ENCODE measurements around the gene PLGRKT.
"Not testable (repeated sequence)": the region's sequence is repeated elsewhere in the genome, so short reads cannot be mapped to it uniquely, and the experiment has no call there.

Gene PLGRKT

GRCh38 chr9:5437254-5438216 lies at the start of gene PLGRKT:
Gene PLGRKT, minus strand, starts transcription at chr9:5437925. Its CDS starts 5,948 bp downstream, at chr9:5431977.
- peak; percentile 93 for DNase-seq (ENCODE audit: low spot score)

DNA sequence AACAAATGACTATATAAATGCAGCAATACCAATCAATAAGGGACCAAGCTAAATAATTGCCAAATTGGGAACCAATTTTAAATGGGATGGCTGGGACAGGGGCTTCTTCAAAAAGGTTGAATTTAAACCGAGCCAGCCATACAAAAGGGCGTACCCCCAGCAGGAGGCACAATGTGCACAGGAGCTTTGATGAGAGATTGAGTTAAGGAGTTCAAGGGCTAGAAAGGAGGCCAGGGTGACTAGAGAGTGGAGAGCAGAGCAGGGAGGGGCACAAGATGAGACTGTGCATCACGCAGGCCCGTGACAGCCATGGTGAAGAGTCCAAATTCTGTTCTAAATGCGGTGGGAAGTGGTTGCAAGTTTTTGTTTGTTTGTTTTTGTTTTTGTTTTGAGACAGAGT lies 49.3 kb upstream of the PLGRKT start:
- no peak for DNase-seq (ENCODE audit: low spot score)

DNA sequence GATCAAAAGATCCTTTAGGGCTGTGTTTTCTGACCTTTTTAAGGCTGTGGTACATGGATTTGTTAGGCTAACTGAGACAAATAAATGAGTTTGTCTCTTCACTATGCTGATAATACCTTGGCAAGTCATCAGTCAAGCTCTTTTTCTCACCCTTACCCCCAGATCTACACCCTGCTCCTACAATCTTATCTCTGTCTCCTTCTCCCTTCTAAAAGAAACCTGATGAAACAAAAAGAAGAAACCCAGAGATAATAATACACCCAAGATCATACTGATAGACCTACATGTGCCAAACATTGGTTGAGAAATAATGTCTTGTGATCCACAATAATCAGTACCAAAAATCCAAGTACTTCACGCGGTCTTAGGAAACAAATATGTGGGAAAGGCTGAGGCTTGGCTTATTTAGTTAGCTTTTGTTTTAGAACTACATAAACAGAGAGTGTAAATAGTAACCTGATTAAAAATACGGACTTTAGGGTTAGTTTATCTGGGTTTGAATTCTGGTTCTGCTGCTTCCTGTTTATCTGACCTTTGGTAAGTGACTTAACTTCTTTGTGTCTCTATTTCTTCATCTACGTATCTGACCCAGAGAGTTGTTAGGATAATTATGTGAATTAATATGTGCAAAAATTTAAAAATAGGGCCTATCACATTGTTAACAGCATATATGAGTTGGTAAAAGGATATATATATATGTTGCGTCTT lies 47.8 kb upstream of the PLGRKT start:
- DNase-seq (ENCODE audit: low spot score), result no peak

DNA sequence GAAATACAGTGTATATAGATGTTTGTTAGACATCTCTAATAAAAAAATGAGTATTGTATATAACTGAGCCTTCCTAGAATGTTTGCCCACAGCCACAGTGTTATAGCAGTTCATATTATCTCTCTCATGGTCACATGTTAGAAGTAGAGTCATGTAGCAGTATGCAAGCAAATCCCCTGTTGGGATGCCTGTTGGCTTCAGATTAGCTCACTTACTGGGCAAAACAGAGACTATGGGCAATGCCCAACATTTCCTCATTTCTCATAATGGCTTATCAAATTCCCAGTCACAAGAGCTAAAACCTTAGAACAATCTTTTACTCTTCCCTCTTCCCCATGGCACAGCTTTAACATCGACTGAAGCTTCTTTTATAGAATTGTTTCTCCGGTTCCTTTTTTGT lies 45.6 kb upstream of the PLGRKT start:
- no peak for DNase-seq (ENCODE audit: low spot score)

DNA sequence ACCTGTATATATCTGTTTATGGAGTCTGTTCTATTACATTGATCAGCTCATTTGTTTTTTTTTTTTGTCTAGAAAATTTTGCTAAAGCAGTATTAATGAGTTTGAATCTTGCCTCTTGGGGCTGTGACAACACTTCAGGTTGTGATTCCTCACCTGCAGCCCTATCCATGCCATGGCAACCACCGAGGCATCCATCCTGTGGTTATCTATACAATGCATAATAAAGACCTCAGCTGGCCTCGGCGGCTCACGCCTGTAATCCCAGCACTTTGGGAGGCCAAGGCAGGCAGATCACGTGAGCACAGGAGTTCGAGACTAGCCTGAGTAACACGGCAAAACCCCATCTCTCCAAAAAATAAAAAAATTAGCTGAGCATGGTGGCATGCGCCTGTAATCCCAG lies 44.5 kb upstream of the PLGRKT start:
- no peak for DNase-seq (ENCODE audit: low spot score)

DNA sequence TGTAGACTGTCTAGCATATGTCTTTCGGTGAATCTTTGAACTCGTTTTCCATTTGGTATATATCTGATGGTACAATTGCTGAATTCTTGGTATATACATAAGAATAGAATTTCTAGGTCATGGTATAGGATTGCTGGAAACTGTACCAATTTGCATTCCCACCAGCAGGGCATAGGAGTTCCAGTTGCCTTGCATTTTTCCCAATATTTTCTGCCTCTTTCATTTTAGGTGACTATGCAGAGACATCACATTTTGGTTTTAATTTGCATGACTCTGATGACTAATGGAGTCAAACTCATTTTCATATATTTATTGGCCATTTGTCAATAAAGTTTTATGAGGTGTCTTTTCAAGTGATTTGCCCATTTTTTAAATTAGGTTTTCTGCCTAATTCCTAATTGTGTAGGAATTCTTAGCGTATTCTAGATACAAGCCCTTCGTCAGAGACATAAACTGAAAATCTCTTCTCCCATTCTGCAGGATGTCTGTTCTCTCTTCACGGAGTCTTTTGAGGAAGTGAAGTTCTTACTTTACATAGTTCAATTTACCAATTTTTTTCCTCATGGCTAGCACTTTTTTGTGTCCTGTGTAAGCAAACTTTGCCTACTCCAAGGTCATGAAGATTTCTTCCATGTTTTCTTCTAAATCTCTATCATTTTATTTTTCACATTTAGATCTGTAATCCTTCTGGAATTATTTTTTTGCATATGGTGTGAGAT lies 43.8 kb upstream of the PLGRKT start:
- no peak for DNase-seq (ENCODE audit: low spot score)

DNA sequence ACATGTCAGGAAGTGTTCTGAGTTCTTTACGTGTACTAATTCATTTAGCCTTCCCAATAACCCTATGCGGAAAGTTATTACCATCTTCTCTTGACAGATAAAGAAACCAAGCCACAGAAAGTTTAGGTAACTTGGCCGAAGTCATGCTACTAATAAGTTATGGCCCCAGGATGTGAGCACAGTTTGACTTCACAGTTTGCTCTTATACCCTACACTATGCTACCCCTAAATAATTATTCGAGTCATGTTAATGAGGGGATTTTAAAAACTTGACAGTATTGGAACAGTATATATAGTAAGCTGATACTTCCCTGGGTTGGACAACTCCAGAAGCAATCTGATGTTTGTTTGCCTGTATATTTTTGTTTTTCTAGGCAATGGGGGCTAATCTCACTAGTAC lies 43.2 kb upstream of the PLGRKT start:
- no peak for DNase-seq (ENCODE audit: low spot score)

DNA sequence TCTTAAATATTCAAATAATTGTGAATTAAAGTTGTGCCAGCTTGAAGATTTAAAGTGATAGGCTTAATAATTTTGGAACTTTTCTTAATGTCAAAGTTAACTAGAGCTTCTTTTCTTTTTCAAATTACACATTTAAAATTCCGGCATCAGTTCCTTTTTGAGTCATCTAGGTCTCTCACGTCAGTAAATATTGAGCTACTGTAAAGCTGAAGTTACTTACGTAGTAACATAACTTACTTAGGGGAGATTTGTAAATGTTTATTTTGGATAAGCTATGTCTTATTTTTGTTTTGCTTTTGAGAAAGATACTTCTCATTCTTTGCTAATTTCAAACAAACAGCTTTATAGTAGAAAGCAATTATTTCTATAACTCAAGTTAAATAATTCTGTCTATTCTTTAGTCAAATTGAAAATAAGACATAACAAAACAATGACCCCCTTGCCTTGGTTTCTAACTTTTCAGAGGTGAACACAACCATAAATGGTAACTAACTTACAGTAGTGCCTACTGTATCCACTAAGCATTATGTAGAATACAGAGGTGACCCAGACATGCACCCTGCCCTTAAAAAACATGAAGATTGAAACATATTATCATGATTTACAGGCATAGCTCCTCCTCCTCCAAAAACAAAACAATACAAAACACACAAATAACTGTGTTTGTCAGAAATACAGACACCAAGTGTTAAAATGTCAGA lies 42.4 kb upstream of the PLGRKT start:
- DNase-seq (ENCODE audit: low spot score), result no peak

DNA sequence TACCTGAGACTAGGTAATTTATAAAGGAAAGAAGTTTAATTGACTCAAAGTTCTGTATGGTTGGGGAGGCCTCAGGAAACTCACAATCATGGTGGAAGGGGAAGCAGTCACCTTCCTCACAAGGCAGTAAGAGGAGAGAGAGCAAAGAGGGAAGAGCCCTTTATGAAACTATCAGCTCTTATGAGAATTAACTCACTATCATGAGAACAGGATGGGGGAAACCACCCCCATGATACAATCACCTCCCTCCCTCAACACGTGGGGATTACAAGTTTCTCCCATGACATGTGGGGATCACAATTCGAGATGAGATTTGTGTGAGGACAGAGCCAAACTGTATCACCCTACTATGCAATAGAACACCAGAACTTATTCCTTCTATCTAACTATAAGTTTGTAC lies 40.5 kb upstream of the PLGRKT start:
- no peak for DNase-seq (ENCODE audit: low spot score)

GRCh38 chr9:5475611-5476010 lies 37.9 kb upstream of the PLGRKT start:
- not testable (repeated sequence) for DNase-seq (ENCODE audit: low spot score)

DNA sequence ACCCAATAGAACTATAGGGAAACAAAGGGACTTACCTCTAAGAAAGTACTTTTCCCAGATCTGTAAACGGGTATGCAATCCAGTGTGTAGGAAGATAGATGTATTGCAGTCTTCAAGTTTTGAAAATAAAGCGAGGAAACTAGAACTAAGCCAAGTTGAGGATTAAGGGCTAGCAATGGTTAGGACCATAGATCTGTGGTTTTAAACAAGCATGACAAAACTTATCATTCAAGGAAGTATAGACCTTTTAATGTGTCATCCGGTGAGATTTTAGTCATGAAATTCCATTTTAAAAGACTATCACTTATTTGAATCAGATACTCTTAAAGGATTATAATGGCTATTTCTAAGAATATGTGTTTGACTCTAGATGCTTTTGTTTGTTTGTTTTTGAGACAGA lies 33.1 kb upstream of the PLGRKT start:
- no peak for DNase-seq (ENCODE audit: low spot score)

DNA sequence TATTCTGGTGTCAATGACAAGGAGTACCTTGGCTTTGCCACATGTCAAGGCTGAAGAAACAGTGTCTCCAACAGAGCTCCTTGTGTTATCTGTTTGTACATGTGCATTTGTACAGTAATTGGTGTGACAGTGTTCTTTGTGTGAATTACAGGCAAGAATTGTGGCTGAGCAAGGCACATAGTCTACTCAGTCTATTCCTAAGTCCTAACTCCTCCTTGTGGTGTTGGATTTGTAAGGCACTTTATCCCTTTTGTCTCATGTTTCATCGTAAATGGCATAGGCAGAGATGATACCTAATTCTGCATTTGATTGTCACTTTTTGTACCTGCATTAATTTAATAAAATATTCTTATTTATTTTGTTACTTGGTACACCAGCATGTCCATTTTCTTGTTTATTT lies 32.4 kb upstream of the PLGRKT start:
- DNase-seq (ENCODE audit: low spot score), result no peak

- no peak for DNase-seq (ENCODE audit: low spot score)
These were observed 31.1 kb upstream of the PLGRKT start for GRCh38 chr9:5468850-5469249.

- no peak for DNase-seq (ENCODE audit: low spot score)
These were observed 29.0 kb upstream of the PLGRKT start for GRCh38 chr9:5466766-5467165.

DNA sequence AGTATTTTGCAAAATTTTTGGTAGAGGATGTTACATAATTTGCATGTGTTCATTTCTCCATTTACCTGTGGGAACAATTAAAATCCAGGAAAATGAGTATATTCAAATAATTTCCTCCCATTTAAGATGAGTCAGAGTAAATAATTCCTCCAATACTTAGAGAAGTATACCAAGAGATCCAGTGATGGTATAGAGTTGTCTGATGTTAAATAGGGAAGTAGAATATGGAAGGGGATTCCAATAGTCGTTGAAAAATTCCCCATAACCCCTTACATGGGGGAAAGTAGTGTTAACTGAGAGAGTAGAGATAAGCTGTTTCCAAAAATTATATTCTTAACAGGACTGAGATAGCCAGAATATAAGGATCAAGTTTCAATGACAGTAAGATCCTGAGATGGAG lies 28.3 kb upstream of the PLGRKT start:
- no peak for DNase-seq (ENCODE audit: low spot score)

- not testable (repeated sequence) for DNase-seq (ENCODE audit: low spot score)
These were observed 27.2 kb upstream of the PLGRKT start for GRCh38 chr9:5464831-5465330.

DNA sequence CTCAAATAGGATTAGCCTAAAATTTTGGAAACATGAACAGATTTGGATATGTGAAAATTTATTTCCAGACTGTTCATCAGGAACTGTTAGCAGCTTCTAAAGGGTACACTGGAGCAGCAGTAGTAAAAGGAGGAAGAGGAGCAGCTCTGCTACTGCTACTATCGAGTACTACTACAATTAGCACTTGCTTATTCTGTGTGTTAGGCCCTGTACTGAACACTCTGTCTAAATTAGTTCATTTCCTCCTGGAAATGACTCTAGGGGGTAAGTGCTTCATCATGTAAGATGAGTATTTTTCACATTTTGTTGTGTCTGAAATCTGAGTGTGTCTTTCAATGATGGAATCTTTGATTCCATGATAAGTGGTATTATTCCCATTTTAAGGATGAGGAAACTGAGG lies 22.4 kb upstream of the PLGRKT start:
- no peak for DNase-seq (ENCODE audit: low spot score)

GRCh38 chr9:5459289-5459829 lies 21.6 kb upstream of the PLGRKT start:
- no peak for DNase-seq (ENCODE audit: low spot score)

DNA sequence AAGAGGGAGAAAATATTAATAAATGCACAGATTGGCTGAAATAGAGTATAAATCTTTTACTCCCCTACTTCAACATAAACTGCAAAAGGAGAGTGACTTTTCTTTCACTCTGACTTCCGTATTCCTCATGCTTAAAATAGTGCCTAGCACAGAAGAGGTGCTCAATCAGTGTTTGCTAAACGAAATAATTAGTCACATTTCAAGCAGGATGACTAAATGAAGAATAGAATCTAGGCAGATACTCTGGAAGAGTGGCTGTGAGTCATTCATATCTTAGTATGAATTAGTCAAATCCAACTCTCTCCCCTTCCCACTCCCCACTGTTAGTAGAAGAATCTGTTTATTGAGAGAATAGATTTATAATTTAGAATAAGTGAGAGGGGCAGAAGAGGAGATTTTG lies 17.5 kb upstream of the PLGRKT start:
- no peak for DNase-seq (ENCODE audit: low spot score)

DNA sequence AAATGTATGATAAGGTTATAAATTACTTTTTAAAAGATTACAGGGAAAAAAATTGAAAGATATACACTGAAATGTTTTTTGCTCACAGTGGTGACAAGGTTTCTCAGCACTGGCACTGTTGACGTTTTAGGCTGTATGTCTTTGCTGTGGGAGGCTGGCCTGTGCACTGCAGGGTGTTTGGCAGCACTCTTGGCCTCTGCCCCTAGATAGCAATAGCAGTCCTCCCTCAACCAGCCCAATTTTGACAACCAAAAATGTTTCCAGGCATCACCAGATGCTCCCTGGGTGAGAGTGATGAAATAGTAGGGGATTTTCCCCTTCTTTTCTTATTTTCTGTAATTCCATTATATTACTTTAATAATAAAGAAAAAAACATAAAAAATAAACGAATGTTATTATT lies 15.9 kb upstream of the PLGRKT start:
- no peak for DNase-seq (ENCODE audit: low spot score)

- DNase-seq (ENCODE audit: low spot score), result no peak
These were observed 15.3 kb upstream of the PLGRKT start for GRCh38 chr9:5453004-5453403.

DNA sequence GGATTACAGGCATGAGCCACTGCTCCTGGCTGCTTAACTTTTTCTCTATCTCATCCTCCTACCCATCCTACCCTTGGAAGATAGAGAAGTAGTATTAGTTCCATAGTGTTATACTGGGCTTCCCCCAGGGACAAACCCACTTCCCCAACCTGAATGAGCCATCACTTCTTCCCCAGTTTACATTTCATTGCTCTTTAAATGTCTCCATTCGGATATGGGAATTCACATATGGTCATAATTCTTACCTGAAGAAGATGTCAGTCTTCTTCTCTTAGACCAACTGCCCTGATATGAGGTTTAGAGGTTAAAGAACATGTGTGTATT lies 14.5 kb upstream of the PLGRKT start:
- no peak for DNase-seq (ENCODE audit: low spot score)

Measured in D341Med (cell line).